Measurements from ENCODE around the gene MTMR12.

GRCh38 chr5:32207355-32207634 is 105.4 kb downstream of the MTMR12 start:
- TF ChIP-seq GLIS3 (CRISPR knock-in tag; IDR thresholded peaks at IDR 0.05) (no peak), PATZ1 (CRISPR knock-in tag; IDR thresholded peaks at IDR 0.05; ENCODE audit: borderline replicate concordance) (no peak), ESRRG (CRISPR knock-in tag; IDR thresholded peaks at IDR 0.05) (no peak), TOX (CRISPR knock-in tag; IDR thresholded peaks at IDR 0.05; ENCODE audit: borderline replicate concordance) (no peak), ZFP30 (CRISPR knock-in tag; IDR thresholded peaks at IDR 0.05) (no peak), CREB5 (CRISPR knock-in tag; IDR thresholded peaks at IDR 0.05; ENCODE audit: low read depth) (no peak), ZNF70 (CRISPR knock-in tag; IDR thresholded peaks at IDR 0.05) (no peak), CSDC2 (CRISPR knock-in tag; IDR thresholded peaks at IDR 0.05) (no peak), ZFP3 (CRISPR knock-in tag; IDR thresholded peaks at IDR 0.05) (no peak), POU6F1 (CRISPR knock-in tag; IDR thresholded peaks at IDR 0.05; ENCODE audit: borderline replicate concordance, low read depth) (no peak), SNAI2 (CRISPR knock-in tag; IDR thresholded peaks at IDR 0.05) (no peak)

Measured in SK-N-SH treated with all-trans-retinoic acid at 6 μM for 48 hours (cell line).